T-helper 17 cell (primary cell): ENCODE data around the gene ENDOD1. TPM values are rescaled to one million over a fixed set of nuclear protein-coding genes. Genes with fewer than 3 reads are reported as not detected.
"Not testable (repeated sequence)": the region's sequence is repeated elsewhere in the genome, so short reads cannot be mapped to it uniquely, and the experiment has no call there.

ENCODE experiments used
- ATAC-seq: fragments of 150-1000 bp; cut with Tn5 transposase; 2 replicates; pipeline ENCODE4 v1.10.0; 2021; ENCODE audit warnings: mild to moderate bottlenecking, moderate library complexity
- DNase-seq, 3 donors: peaks; one replicate each; pipeline versions ENCODE4 v3.0.0 to v3.0.0-alpha.2; 2020 to 2021
- H3K9me3 ChIP-seq: one replicate; pipeline ENCODE4 v1.7.0; 2013; ENCODE audit warnings: low read length, mild to moderate bottlenecking; ENCODE audit not compliant: control insufficient read depth, poor library complexity, severe bottlenecking
- H3K27ac Mint-ChIP-seq: one replicate; pipeline ENCODE4 v1.8.0; 2022; ENCODE audit warnings: mild to moderate bottlenecking, moderate library complexity, mixed read lengths
- H3K27me3 Mint-ChIP-seq: one replicate; pipeline ENCODE4 v1.8.0; 2022; ENCODE audit warnings: mixed read lengths
- H3K36me3 Mint-ChIP-seq: one replicate; pipeline ENCODE4 v1.8.0; 2022; ENCODE audit warnings: low read depth, mixed read lengths
- H3K4me1 Mint-ChIP-seq: one replicate; pipeline ENCODE4 v1.8.0; 2022; ENCODE audit warnings: mild to moderate bottlenecking, mixed read lengths
- H3K4me3 Mint-ChIP-seq: one replicate; pipeline ENCODE4 v1.8.0; 2022; ENCODE audit warnings: mild to moderate bottlenecking, moderate library complexity, mixed read lengths
- total RNA-seq, 4 donors: library from RNA in 2 of 4; stranded (reverse) in 2 of 4; gene quantifications; one replicate each; pipeline ENCODE4 v1.2.3 and lab custom pipeline; 2022 to 2026

Gene ENDOD1
- total RNA-seq, 2 donors from 2014 or later: 7.3 to 22.5 TPM

- Mint-ChIP-seq H3K36me3 (peaks cover 2% of the 10 kb centered on the region), H3K27me3 (no peaks in the 10 kb centered on the region), H3K27ac (no peak overlapping the region), H3K4me1 (peaks cover 16% of the 10 kb centered on the region), H3K4me3 (no peak overlapping the region)
- DNase-seq: no peak
- ATAC-seq: no peak
- H3K9me3 ChIP-seq: no peaks in the 10 kb centered on the region
Observed at GRCh38 chr11:95100856-95101507, 11.3 kb downstream of the ENDOD1 start.

GRCh38 chr11:95101935-95102334 lies 12.3 kb downstream of the ENDOD1 start:
- Mint-ChIP-seq H3K4me1 (peaks cover 18% of the 10 kb centered on the region), H3K27ac (no peak overlapping the region), H3K4me3 (no peak overlapping the region), H3K27me3 (no peaks in the 10 kb centered on the region), H3K36me3 (peaks cover 2% of the 10 kb centered on the region)
- H3K9me3 ChIP-seq: no peaks in the 10 kb centered on the region
- DNase-seq (no peak), ATAC-seq (no peak)

GRCh38 chr11:95102733-95103132 lies 13.1 kb downstream of the ENDOD1 start:
- Mint-ChIP-seq H3K4me3 (no peak overlapping the region), H3K27ac (peak overlapping the region; percentile 16), H3K36me3 (no peaks in the 10 kb centered on the region), H3K4me1 (peaks cover 12% of the 10 kb centered on the region), H3K27me3 (no peaks in the 10 kb centered on the region)
- no peaks in the 10 kb centered on the region for H3K9me3 ChIP-seq
- DNase-seq (no peak), ATAC-seq (no peak)

- ATAC-seq (no peak), DNase-seq (no peak)
- peaks cover 11% of the 10 kb centered on the region for H3K4me1 Mint-ChIP-seq
- no peak overlapping the region for H3K27ac Mint-ChIP-seq
- no peak overlapping the region for H3K4me3 Mint-ChIP-seq
- no peaks in the 10 kb centered on the region for H3K36me3 Mint-ChIP-seq
- H3K9me3 ChIP-seq: no peaks in the 10 kb centered on the region
- no peaks in the 10 kb centered on the region for H3K27me3 Mint-ChIP-seq
Observed at GRCh38 chr11:95103701-95104100, 14.1 kb downstream of the ENDOD1 start.

GRCh38 chr11:95104121-95104830 lies 14.6 kb downstream of the ENDOD1 start:
- no peak for DNase-seq
- peaks cover 11% of the 10 kb centered on the region for H3K4me1 Mint-ChIP-seq
- H3K9me3 ChIP-seq: no peaks in the 10 kb centered on the region
- H3K36me3 Mint-ChIP-seq: no peaks in the 10 kb centered on the region
- H3K4me3 Mint-ChIP-seq: no peak overlapping the region
- no peak for ATAC-seq
- no peak overlapping the region for H3K27ac Mint-ChIP-seq
- H3K27me3 Mint-ChIP-seq: no peaks in the 10 kb centered on the region

- DNase-seq (no peak), ATAC-seq (no peak)
- H3K36me3 Mint-ChIP-seq: peaks cover 3% of the 10 kb centered on the region
- no peaks in the 10 kb centered on the region for H3K9me3 ChIP-seq
- H3K4me1 Mint-ChIP-seq: peaks cover 14% of the 10 kb centered on the region
- no peak overlapping the region for H3K27ac Mint-ChIP-seq
- no peak overlapping the region for H3K4me3 Mint-ChIP-seq
- H3K27me3 Mint-ChIP-seq: no peaks in the 10 kb centered on the region
Observed at GRCh38 chr11:95104856-95105255, 15.2 kb downstream of the ENDOD1 start.

- no peaks in the 10 kb centered on the region for H3K9me3 ChIP-seq
- DNase-seq: no peak
- H3K4me3 Mint-ChIP-seq: peak overlapping the region; percentile 34
- H3K27me3 Mint-ChIP-seq: no peaks in the 10 kb centered on the region
- no peak for ATAC-seq
- H3K27ac Mint-ChIP-seq: no peak overlapping the region
- peaks cover 10% of the 10 kb centered on the region for H3K36me3 Mint-ChIP-seq
- peaks cover 32% of the 10 kb centered on the region for H3K4me1 Mint-ChIP-seq
Observed at GRCh38 chr11:95108159-95108611, 18.5 kb downstream of the ENDOD1 start.

GRCh38 chr11:95108671-95109551 lies 19.3 kb downstream of the ENDOD1 start:
- H3K27ac Mint-ChIP-seq: no peak overlapping the region
- no peaks in the 10 kb centered on the region for H3K9me3 ChIP-seq
- H3K4me1 Mint-ChIP-seq: peaks cover 32% of the 10 kb centered on the region
- no peak overlapping the region for H3K4me3 Mint-ChIP-seq
- H3K36me3 Mint-ChIP-seq: peaks cover 10% of the 10 kb centered on the region
- DNase-seq: no peak
- no peaks in the 10 kb centered on the region for H3K27me3 Mint-ChIP-seq
- ATAC-seq: no peak

- not testable (repeated sequence) for H3K27me3 Mint-ChIP-seq, ATAC-seq, DNase-seq, H3K9me3 ChIP-seq, H3K36me3 Mint-ChIP-seq, H3K4me3 Mint-ChIP-seq
- H3K4me1 Mint-ChIP-seq: peaks cover 27% of the 10 kb centered on the region
- H3K27ac Mint-ChIP-seq: peak overlapping the region; percentile 62
Observed at GRCh38 chr11:95111471-95111870, 21.8 kb downstream of the ENDOD1 start.

GRCh38 chr11:95111923-95112540 lies 22.4 kb downstream of the ENDOD1 start:
- Mint-ChIP-seq H3K27me3 (no peaks in the 10 kb centered on the region), H3K27ac (peak overlapping the region; percentile 16), H3K4me1 (peaks cover 27% of the 10 kb centered on the region), H3K4me3 (no peak overlapping the region), H3K36me3 (peaks cover 10% of the 10 kb centered on the region)
- DNase-seq: no peak
- no peaks in the 10 kb centered on the region for H3K9me3 ChIP-seq
- no peak for ATAC-seq

GRCh38 chr11:95115597-95115996 lies 26.0 kb downstream of the ENDOD1 start:
- DNase-seq: no peak
- Mint-ChIP-seq H3K27me3 (no peaks in the 10 kb centered on the region), H3K4me3 (no peak overlapping the region), H3K4me1 (peaks cover 13% of the 10 kb centered on the region), H3K36me3 (peaks cover 4% of the 10 kb centered on the region), H3K27ac (no peak overlapping the region)
- H3K9me3 ChIP-seq: no peaks in the 10 kb centered on the region
- no peak for ATAC-seq

GRCh38 chr11:95119361-95120060 lies 29.9 kb downstream of the ENDOD1 start:
- H3K4me3 Mint-ChIP-seq: no peak overlapping the region
- DNase-seq: no peak
- H3K9me3 ChIP-seq: no peaks in the 10 kb centered on the region
- H3K27ac Mint-ChIP-seq: no peak overlapping the region
- peaks cover 8% of the 10 kb centered on the region for H3K4me1 Mint-ChIP-seq
- no peaks in the 10 kb centered on the region for H3K27me3 Mint-ChIP-seq
- peaks cover 2% of the 10 kb centered on the region for H3K36me3 Mint-ChIP-seq
- no peak for ATAC-seq
